Spleen (tissue), 11 donors: Measurements from ENCODE around the gene G2E3. TPM values are rescaled to one million over a fixed set of nuclear protein-coding genes. Genes with fewer than 3 reads are reported as not detected.

Experiments
- DNase-seq: peaks from one replicate; pipeline ENCODE4 v3.0.0-alpha.2; 2020
- H3K27ac ChIP-seq, 8 donors: fragments of 200-600 bp; sonication (generic) in 7 of 8; 1 replicate in 4 of 8; 2 replicates in 4 of 8; pipeline versions ENCODE4 v1.5.0 to v1.8.0; 2016 to 2021; ENCODE audit warnings: inconsistent platforms in 4 of 8, mild to moderate bottlenecking in 4 of 8, moderate library complexity in 1 of 8
- H3K27me3 ChIP-seq, 7 donors: fragments of 200-600 bp; sonication (generic) in 6 of 7; replicated peaks in 1 of 7; 1 replicate in 4 of 7; 2 replicates in 3 of 7; pipeline versions ENCODE4 v1.5.0 to v1.8.0; 2016 to 2021; ENCODE audit warnings: inconsistent platforms in 3 of 7, mild to moderate bottlenecking in 1 of 7
- H3K36me3 ChIP-seq, 6 donors: fragments of 200-600 bp; sonication (generic) in 5 of 6; 1 replicate in 4 of 6; 2 replicates in 2 of 6; pipeline versions ENCODE4 v1.5.0 to v1.8.0; 2016 to 2021; ENCODE audit warnings: inconsistent platforms in 2 of 6
- H3K4me1 ChIP-seq, 6 donors: fragments of 200-600 bp; sonication (generic) in 5 of 6; 1 replicate in 3 of 6; 2 replicates in 3 of 6; pipeline versions ENCODE4 v1.5.0 to v1.8.0; 2016 to 2021; ENCODE audit warnings: inconsistent platforms in 3 of 6
- H3K4me3 ChIP-seq, 8 donors: fragments of 200-600 bp; sonication (generic) in 7 of 8; 1 replicate in 4 of 8; 2 replicates in 4 of 8; pipeline versions ENCODE4 v1.5.0 to v1.8.0; 2016 to 2021; ENCODE audit warnings: inconsistent platforms in 4 of 8, mild to moderate bottlenecking in 4 of 8, moderate library complexity in 2 of 8
- H3K9me3 ChIP-seq, 8 donors: fragments of 200-600 bp; sonication (generic) in 7 of 8; 1 replicate in 4 of 8; 2 replicates in 4 of 8; pipeline versions ENCODE4 v1.5.0 to v1.8.0; 2016 to 2021; ENCODE audit warnings: inconsistent platforms in 4 of 8
- CTCF ChIP-seq, 11 experiments: fragments of 200-600 bp in 7 of 11; fragments of 450-650 bp in 4 of 11; sonication (generic) in 4 of 11; IDR thresholded peaks in 8 of 11; conservative IDR thresholded peaks in 3 of 11; 1 replicate in 7 of 11; 2 replicates in 4 of 11; pipeline versions ENCODE4 v1.4.0 to v1.8.0; 2016 to 2021; ENCODE audit warnings: antibody characterized with exemption in 11 of 11, inconsistent platforms in 4 of 11, mild to moderate bottlenecking in 1 of 11
- POLR2A ChIP-seq, 3 donors: fragments of 450-650 bp; IDR thresholded peaks; one replicate each; pipeline ENCODE4 v1.5.1; 2017; ENCODE audit warnings: antibody characterized with exemption in 3 of 3, mild to moderate bottlenecking in 1 of 3
- POLR2AphosphoS5 ChIP-seq, 3 donors: sonication (generic); formaldehyde crosslinking; IDR thresholded peaks; one replicate each; pipeline ENCODE4 v1.5.1; 2017; ENCODE audit warnings: antibody characterized with exemption in 3 of 3
- WGBS, 5 donors: extraction: QIAGEN DNeasy Blood & Tissue Kit in 3 of 5; methylation state at CpG; one replicate each; pipeline versions ENCODE4 v1.1.5 to v1.1.7; 2013 to 2018; 5-methylcytosine and 5-hydroxymethylcytosine counted together
- intact Hi-C: fragments of 100-400 bp; cut with DNase I; formaldehyde crosslinking; loops from one replicate; pipeline ENCODE4 v1.15.0; 2023; ENCODE audit warnings: low total_unique reads
- polyA plus RNA-seq, 3 donors: library from polyadenylated mRNA; stranded (reverse); fragments of 200-250 nt; gene quantifications; one replicate each; pipeline ENCODE4 v1.2.1, GENCODE V29; 2013
- total RNA-seq, 7 donors: library from RNA; depleted of rRNA in 3 of 7; stranded (reverse); fragments of >200 nt in 3 of 7; fragmentation: NEBNext Ultra II Directional in 4 of 7; extraction: Animal tissue kit (Norgen Biotek cat#: 25700) in 4 of 7; gene quantifications; one replicate each; pipeline versions ENCODE4 v1.1.0 to v1.2.1, GENCODE V29; 2016 to 2021
- donor health status: healthy with polysubstance abuse.
- donor health status: DM: no; HTN: no; CAD: no; lungs with moderate emphysema.
- donor health status: DM: no; HTN: no; CAD: no.
- donor health status: Bipolar disorder and iron deficiency.
- donor health status: healthy.
- donor health status: DM: no; HTN: no; CAD: no.
- donor health status: DM: yes; HTN: yes; CAD: no.

Gene G2E3
- total and polyA plus RNA-seq, 10 donors, result 4.6 to 25.4 (median 19.1) TPM

- DNase-seq, result no peak
- H3K36me3 ChIP-seq, result peaks cover 0 to 100% (median 47%) of the 10 kb centered on the region in 6 donors
- no peaks in the 10 kb centered on the region for H3K27me3 ChIP-seq
- no peak overlapping the region for H3K27ac ChIP-seq
- no peak overlapping the region for H3K4me3 ChIP-seq
- WGBS, 5 donors, result 91 to 98% (median 97%) methylated on average over 2 of the region's 2 CpGs
- intact Hi-C loops, result no loop called here
- peaks cover 0 to 22% (median 18%) of the 10 kb centered on the region in 8 donors for H3K9me3 ChIP-seq
- H3K4me1 ChIP-seq, result no peaks in the 10 kb centered on the region
- TF ChIP-seq POLR2AphosphoS5 (IDR thresholded peaks at IDR 0.05) (no peak), CTCF (IDR thresholded peaks at IDR 0.05 in 8 of 11, conservative IDR thresholded peaks at IDR 0.05 in 3 of 11) (no peak), POLR2A (IDR thresholded peaks at IDR 0.05) (no peak)
Measured at GRCh38 chr14:30645600-30645999, 86.6 kb downstream of the G2E3 start.

GRCh38 chr14:30648471-30648870, 89.5 kb downstream of the G2E3 start:
- WGBS, 5 donors, result 86 to 98% (median 94%) methylated on average over 2 of the region's 2 CpGs
- intact Hi-C loops, result no loop called here
- Histone ChIP-seq H3K9me3 (peaks cover 0 to 22% (median 18%) of the 10 kb centered on the region in 8 donors), H3K4me3 (no peak overlapping the region), H3K27ac (no peak overlapping the region), H3K36me3 (peaks cover 0 to 100% (median 62%) of the 10 kb centered on the region in 6 donors), H3K27me3 (no peaks in the 10 kb centered on the region), H3K4me1 (no peaks in the 10 kb centered on the region)
- DNase-seq, result no peak
- no peak for TF ChIP-seq POLR2A (IDR thresholded peaks at IDR 0.05)
- TF ChIP-seq CTCF (IDR thresholded peaks at IDR 0.05 in 8 of 11, conservative IDR thresholded peaks at IDR 0.05 in 3 of 11), result no peak
- TF ChIP-seq POLR2AphosphoS5 (IDR thresholded peaks at IDR 0.05), result no peak

- intact Hi-C loops, result loop anchor here (10.0 kb wide), 1 partner anchor 703 kb away; no protein-coding TSS in a partner anchor
Measured at GRCh38 chr14:30651937-30652336, 93.0 kb downstream of the G2E3 start.

GRCh38 chr14:30655124-30655523, 96.2 kb downstream of the G2E3 start:
- intact Hi-C loops, result loop anchor here (5.0 to 10.0 kb wide), 2 partner anchors 252 to 700 kb away; no protein-coding TSS in a partner anchor
- Histone ChIP-seq H3K27ac (no peak overlapping the region), H3K36me3 (peaks cover 2 to 100% (median 61%) of the 10 kb centered on the region in 6 donors), H3K4me3 (no peak overlapping the region), H3K9me3 (no peaks in the 10 kb centered on the region), H3K4me1 (peaks cover 0 to 14% (median 0%) of the 10 kb centered on the region in 6 donors), H3K27me3 (no peaks in the 10 kb centered on the region)
- TF ChIP-seq POLR2A (IDR thresholded peaks at IDR 0.05), result no peak
- no peak for TF ChIP-seq POLR2AphosphoS5 (IDR thresholded peaks at IDR 0.05)
- no peak for TF ChIP-seq CTCF (IDR thresholded peaks at IDR 0.05 in 8 of 11, conservative IDR thresholded peaks at IDR 0.05 in 3 of 11)
- no peak for DNase-seq

More at GRCh38 chr14:30651937-30652336, 93.0 kb downstream of the G2E3 start:
- H3K4me1 ChIP-seq, result peaks cover 0 to 13% (median 0%) of the 10 kb centered on the region in 6 donors
- no peak for TF ChIP-seq CTCF (IDR thresholded peaks at IDR 0.05 in 8 of 11, conservative IDR thresholded peaks at IDR 0.05 in 3 of 11)
- TF ChIP-seq POLR2AphosphoS5 (IDR thresholded peaks at IDR 0.05), result no peak
- no peak for TF ChIP-seq POLR2A (IDR thresholded peaks at IDR 0.05)
- H3K4me3 ChIP-seq, result no peak overlapping the region
- WGBS, 5 donors, result 89 to 95% (median 90%) methylated on average over 6 of the region's 6 CpGs
- no peaks in the 10 kb centered on the region for H3K27me3 ChIP-seq
- peaks cover 2 to 100% (median 60%) of the 10 kb centered on the region in 6 donors for H3K36me3 ChIP-seq
- H3K9me3 ChIP-seq, result no peaks in the 10 kb centered on the region
- H3K27ac ChIP-seq, result no peak overlapping the region
- no peak for DNase-seq
